PC-9 (cell line): ENCODE results near the gene WFIKKN1. TPM values are rescaled to one million over a fixed set of nuclear protein-coding genes. Genes with fewer than 3 reads are reported as not detected.

ENCODE experiments used
- BruUV-seq: library from RNA; stranded (reverse); fragments of 400-500 nt; replicated peaks from 2 replicates; lab custom pipeline; 2021; lab: Mats Ljungman, UMichigan
- CTCF ChIA-PET: fragments of 300-600 bp; sonication (Branson Sonifier 250); formaldehyde crosslinking; loops from one replicate; lab custom pipeline; 2022; ENCODE audit warnings: antibody characterized with exemption; lab: Charles Lee
- POLR2A ChIA-PET: fragments of 300-600 bp; sonication (Branson Sonifier 250); formaldehyde crosslinking; loops from one replicate; lab custom pipeline; 2022; ENCODE audit warnings: antibody characterized with exemption; ENCODE audit not compliant: unreplicated experiment; lab: Charles Lee
- DNase-seq, 2 experiments: peaks; one replicate each; pipeline versions ENCODE4 v3.0.0 to v3.0.0-alpha.2; 2015 to 2022; ENCODE audit warnings: mixed read lengths in 1 of 2
- H2AFZ ChIP-seq: fragments of 200-600 bp; sonication (generic); 2 replicates; pipeline ENCODE4 v1.8.1; 2017; ENCODE audit warnings: antibody characterized with exemption
- H3F3A ChIP-seq: fragments of 200-600 bp; sonication (generic); 2 replicates; pipeline ENCODE4 v1.8.1; 2017; ENCODE audit warnings: antibody characterized with exemption, mild to moderate bottlenecking, low read depth; ENCODE audit not compliant: insufficient read depth
- H3K27ac ChIP-seq: fragments of 200-600 bp; sonication (generic); 2 replicates; pipeline ENCODE4 v1.6.1; 2016; ENCODE audit warnings: mixed run types
- H3K27me3 ChIP-seq: fragments of 200-600 bp; sonication (generic); 2 replicates; pipeline ENCODE4 v1.6.1; 2016; ENCODE audit warnings: low read depth, mixed run types; ENCODE audit not compliant: insufficient read depth
- H3K36me3 ChIP-seq: fragments of 200-600 bp; sonication (generic); 2 replicates; pipeline ENCODE4 v1.6.1; 2016; ENCODE audit warnings: low read depth, mixed run types
- H3K4me1 ChIP-seq: fragments of 200-600 bp; sonication (generic); replicated peaks from 2 replicates; pipeline ENCODE4 v1.6.1; 2016; ENCODE audit warnings: mixed run types; ENCODE audit not compliant: insufficient read depth
- H3K4me2 ChIP-seq: fragments of 200-600 bp; sonication (generic); 2 replicates; pipeline ENCODE4 v1.6.1; 2017; ENCODE audit warnings: mixed run types
- H3K4me3 ChIP-seq: fragments of 200-600 bp; sonication (generic); 2 replicates; pipeline ENCODE4 v1.6.1; 2016; ENCODE audit warnings: mixed run types
- H3K79me2 ChIP-seq: fragments of 200-600 bp; sonication (generic); 2 replicates; pipeline ENCODE4 v1.6.1; 2017; ENCODE audit warnings: low read depth, mixed run types
- H3K9me2 ChIP-seq: fragments of 200-600 bp; sonication (generic); 2 replicates; pipeline ENCODE4 v1.8.1; 2017; ENCODE audit warnings: mild to moderate bottlenecking; ENCODE audit not compliant: insufficient read depth
- H3K9me3 ChIP-seq: fragments of 200-600 bp; sonication (generic); 2 replicates; pipeline ENCODE4 v1.8.1; 2016; ENCODE audit warnings: low read depth; ENCODE audit not compliant: insufficient read depth
- H4K20me1 ChIP-seq: fragments of 200-600 bp; sonication (generic); 2 replicates; pipeline ENCODE4 v1.8.1; 2017; ENCODE audit not compliant: insufficient read depth
- CTCF ChIP-seq: fragments of 200-600 bp; sonication (generic); conservative IDR thresholded peaks from 2 replicates; pipeline ENCODE4 v1.6.1; 2017; ENCODE audit warnings: mixed run types, antibody characterized with exemption, mild to moderate bottlenecking, moderate library complexity
- EZH2 ChIP-seq: fragments of 200-600 bp; sonication (generic); IDR thresholded peaks from 2 replicates; pipeline ENCODE4 v1.8.0; 2017; ENCODE audit warnings: antibody characterized with exemption, low read depth
- intact Hi-C: fragments of 100-400 bp; cut with micrococcal nuclease; formaldehyde crosslinking; loops from one replicate; pipeline ENCODE4 v1.10.0; 2022; ENCODE audit not compliant: unreplicated experiment
- total RNA-seq: library from RNA; stranded (reverse); gene quantifications from 2 replicates; pipeline ENCODE4 v1.2.3, GENCODE V29; 2021

The WFIKKN1 gene
- total RNA-seq, 1 experiment from 2014 or later, result 6.9 TPM

DNA sequence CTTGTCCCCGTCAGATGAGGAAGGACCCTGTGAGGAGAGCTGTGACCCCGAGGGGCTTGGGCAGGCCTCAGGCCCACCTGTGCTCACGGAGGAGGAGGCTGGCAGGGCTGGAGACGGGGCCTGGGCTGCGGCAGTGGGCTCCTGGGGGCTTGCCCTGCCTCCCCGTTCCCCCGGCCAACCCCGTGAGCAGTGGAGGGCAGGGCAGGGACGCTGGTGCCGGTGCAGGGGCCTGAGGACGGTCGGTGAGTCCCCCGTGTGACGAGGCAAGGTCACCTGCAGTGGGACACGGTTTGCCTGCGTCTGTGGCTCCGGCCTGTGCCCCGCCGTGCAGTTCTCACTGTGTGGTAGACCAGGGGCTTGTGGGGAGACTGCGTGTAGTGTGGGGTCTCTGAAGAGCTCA is 28.8 kb downstream of the WFIKKN1 start:
- ChIA-PET POLR2A (interaction anchor here (0.6 kb wide), 1 partner anchor 12 kb away, joined by 3 read pairs; no protein-coding TSS in a partner anchor), CTCF (no interaction called here)
- H2AFZ ChIP-seq, result no peak overlapping the region
- no peaks in the 10 kb centered on the region for H3K79me2 ChIP-seq
- no peaks in the 10 kb centered on the region for H3K9me3 ChIP-seq
- no peak for DNase-seq
- no peaks in the 10 kb centered on the region for H3K27me3 ChIP-seq
- no peaks in the 10 kb centered on the region for H3K9me2 ChIP-seq
- H3K4me1 ChIP-seq, result peaks cover 7% of the 10 kb centered on the region; the same call in 1 of the 2 replicates
- no peak overlapping the region for H3K4me3 ChIP-seq
- TF ChIP-seq EZH2, result no peak
- no peak for TF ChIP-seq CTCF
- no TSS peak for BruUV-seq
- peaks cover 7% of the 10 kb centered on the region for H3F3A ChIP-seq
- H4K20me1 ChIP-seq, result 0 out of 2 replicates have a peak, but pooled peaks cover 4% of the 10 kb centered on the region
- intact Hi-C loops, result no loop called here
- no peak overlapping the region for H3K4me2 ChIP-seq
- H3K27ac ChIP-seq, result no peak overlapping the region
- no peaks in the 10 kb centered on the region for H3K36me3 ChIP-seq

DNA sequence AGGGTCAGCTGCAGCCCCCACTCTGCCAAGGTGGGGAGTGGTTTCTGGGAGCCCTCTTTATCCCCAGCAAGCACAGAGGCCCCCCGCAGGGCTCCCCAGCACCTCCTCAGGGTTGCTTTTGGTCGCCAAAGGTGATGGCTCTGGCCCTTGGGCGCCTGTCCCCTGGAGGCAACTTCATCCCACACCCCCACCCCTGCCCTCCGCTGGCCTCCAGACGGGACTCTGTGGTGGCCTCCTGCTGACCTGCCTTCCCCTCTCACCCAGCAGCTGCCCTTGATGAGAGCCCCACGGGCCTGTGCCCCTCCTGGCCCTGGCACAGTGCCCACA is 29.3 kb downstream of the WFIKKN1 start:
- H4K20me1 ChIP-seq, result 0 out of 2 replicates have a peak, but pooled peaks cover 4% of the 10 kb centered on the region
- H3K4me1 ChIP-seq, result peaks cover 7% of the 10 kb centered on the region; the same call in 1 of the 2 replicates
- no peaks in the 10 kb centered on the region for H3K9me3 ChIP-seq
- no peaks in the 10 kb centered on the region for H3K79me2 ChIP-seq
- H2AFZ ChIP-seq, result no peak overlapping the region
- no peaks in the 10 kb centered on the region for H3K9me2 ChIP-seq
- H3K4me3 ChIP-seq, result no peak overlapping the region
- H3F3A ChIP-seq, result peaks cover 7% of the 10 kb centered on the region
- H3K4me2 ChIP-seq, result no peak overlapping the region
- intact Hi-C loops, result no loop called here
- H3K27me3 ChIP-seq, result no peaks in the 10 kb centered on the region
- POLR2A ChIA-PET, result interaction anchor here (0.5 to 0.6 kb wide), 3 partner anchors 12 to 101 kb away, joined by 3 to 4 read pairs (median 4); partner anchors contain the start of gene MSLN
- no TSS peak for BruUV-seq
- H3K27ac ChIP-seq, result no peak overlapping the region
- no peak for TF ChIP-seq CTCF
- TF ChIP-seq EZH2, result no peak
- H3K36me3 ChIP-seq, result no peaks in the 10 kb centered on the region
- CTCF ChIA-PET, result interaction anchor here (0.9 kb wide), 1 partner anchor 16 kb away, joined by 4 read pairs; the partner anchor contains the start of gene RHBDL1
- no peak for DNase-seq

- Histone ChIP-seq H3K9me3 (no peaks in the 10 kb centered on the region), H3K79me2 (no peaks in the 10 kb centered on the region), H3K9me2 (no peaks in the 10 kb centered on the region), H3K4me3 (no peak overlapping the region), H4K20me1 (0 out of 2 replicates have a peak, but pooled peaks cover 4% of the 10 kb centered on the region), H3K4me2 (peak overlapping the region; percentile 33; the same call in 1 of the 2 replicates), H3K4me1 (peaks cover 7% of the 10 kb centered on the region; the same call in 1 of the 2 replicates), H3K27me3 (no peaks in the 10 kb centered on the region), H3K27ac (no peak overlapping the region), H3F3A (peaks cover 7% of the 10 kb centered on the region), H2AFZ (no peak overlapping the region), H3K36me3 (no peaks in the 10 kb centered on the region)
- intact Hi-C loops, result no loop called here
- CTCF ChIA-PET, result interaction anchor here (0.6 to 0.9 kb wide), 2 partner anchors 15 to 52 kb away, joined by 3 to 4 read pairs; partner anchors contain the start of gene RHBDL1
- TF ChIP-seq CTCF (peak; percentile 52; the same call in 1 of the 2 replicates), EZH2 (no peak)
- DNase-seq, result peak; percentile 70 to 87
- no TSS peak for BruUV-seq
- POLR2A ChIA-PET, result interaction anchor here (0.5 to 0.8 kb wide), 4 partner anchors 13 to 100 kb away, joined by 3 to 4 read pairs (median 4); partner anchors contain the start of gene MSLN
Observed at GRCh38 chr16:660459-661183, 29.8 kb downstream of the WFIKKN1 start.
